ENCODE data around the gene MFGE8. TPM values are rescaled to one million over a fixed set of nuclear protein-coding genes. Genes with fewer than 3 reads are reported as not detected.

MFGE8 gene
- total and polyA plus RNA-seq, 9 of the 15 experiments (the other 6 are each of a cell fraction or from before 2014, with no cell fraction given): 2.3 to 142 (median 62.3) TPM

DNA sequence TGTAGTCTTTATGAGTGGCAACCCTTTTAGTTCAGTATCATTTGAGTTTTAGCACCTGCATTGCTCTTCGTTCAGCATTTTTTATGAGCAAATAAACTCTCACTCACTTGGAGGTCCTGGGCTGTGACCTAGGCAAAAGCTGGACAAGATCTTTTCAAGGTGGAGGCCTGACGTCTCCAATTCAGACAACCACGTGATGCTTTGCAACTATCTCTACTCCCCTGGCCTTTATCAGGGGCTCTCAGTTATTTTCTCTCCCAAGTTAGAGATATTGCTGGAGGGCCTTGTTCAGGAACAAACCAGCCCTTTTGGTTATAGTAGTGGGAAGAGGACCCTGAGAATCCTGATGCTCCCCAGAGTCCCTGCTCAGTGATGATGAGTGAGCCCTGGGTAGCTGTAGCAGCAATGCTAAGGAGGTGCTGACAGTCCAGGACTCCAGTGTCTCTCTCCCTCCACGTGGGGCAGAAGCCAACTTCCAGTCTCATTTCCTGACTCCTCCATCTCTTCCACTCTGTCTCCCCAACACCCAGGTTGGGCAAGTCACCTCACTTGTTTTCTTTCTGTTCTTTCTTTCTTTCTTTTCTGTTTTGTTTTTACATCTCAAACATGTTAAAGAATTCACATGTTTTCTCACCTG is 48.2 kb downstream of the MFGE8 start (continued):
- TF ChIP-seq E4F1 (CRISPR knock-in tag; IDR thresholded peaks at IDR 0.05; ENCODE audit: borderline replicate concordance) (no peak), MAX (CRISPR knock-in tag; IDR thresholded peaks at IDR 0.05) (peak; percentile 18; the same call in 1 of the 2 replicates), CBFA2T2 (conservative IDR thresholded peaks at IDR 0.05) (peak; percentile 64), HDGF (IDR thresholded peaks at IDR 0.05) (no peak), E2F3 (CRISPR knock-in tag; IDR thresholded peaks at IDR 0.05) (no peak), RFX7 (CRISPR knock-in tag; IDR thresholded peaks at IDR 0.05) (no peak), MEF2A (IDR thresholded peaks at IDR 0.05; ENCODE audit: control insufficient read depth, low read depth, low read length) (no peak), RAD51 (IDR thresholded peaks at IDR 0.05; ENCODE audit: borderline replicate concordance, low read depth) (peak; percentile 82), PTBP1 (IDR thresholded peaks at IDR 0.05; ENCODE audit: low read depth, low read length) (no peak), ZFP36 (IDR thresholded peaks at IDR 0.05; ENCODE audit: low read depth, low read length, partially characterized antibody) (no peak), MGA (IDR thresholded peaks at IDR 0.05) (peak; percentile 53; the same call in 1 of the 2 replicates), ZNF224 (CRISPR knock-in tag; IDR thresholded peaks at IDR 0.05) (no peak)

Data from K562 (cell line).